ENCODE data around the gene ANKMY1.
"Not testable (repeated sequence)": the region's sequence is repeated elsewhere in the genome, so short reads cannot be mapped to it uniquely, and the experiment has no call there.

DNA sequence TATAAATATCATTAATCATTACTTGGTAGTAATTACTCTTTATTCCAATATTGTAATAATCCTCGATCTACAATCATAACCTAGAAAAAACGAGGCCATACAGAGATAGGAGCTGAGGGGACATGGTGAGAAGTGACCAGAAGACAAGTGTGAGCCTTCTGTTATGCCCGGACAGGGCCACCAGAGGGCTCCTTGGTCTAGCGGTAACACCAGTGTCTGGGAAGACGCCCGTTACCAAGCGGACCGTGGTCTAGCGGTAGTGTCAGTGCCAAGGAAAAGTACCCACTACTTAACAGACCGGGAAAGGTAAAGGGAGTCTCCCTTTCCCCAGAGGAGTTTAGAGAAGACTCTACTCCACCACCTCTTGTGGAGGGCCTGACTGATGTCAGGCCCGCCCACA lies 62.8 kb downstream of the ANKMY1 start:
- TF ChIP-seq, protein P1, sequence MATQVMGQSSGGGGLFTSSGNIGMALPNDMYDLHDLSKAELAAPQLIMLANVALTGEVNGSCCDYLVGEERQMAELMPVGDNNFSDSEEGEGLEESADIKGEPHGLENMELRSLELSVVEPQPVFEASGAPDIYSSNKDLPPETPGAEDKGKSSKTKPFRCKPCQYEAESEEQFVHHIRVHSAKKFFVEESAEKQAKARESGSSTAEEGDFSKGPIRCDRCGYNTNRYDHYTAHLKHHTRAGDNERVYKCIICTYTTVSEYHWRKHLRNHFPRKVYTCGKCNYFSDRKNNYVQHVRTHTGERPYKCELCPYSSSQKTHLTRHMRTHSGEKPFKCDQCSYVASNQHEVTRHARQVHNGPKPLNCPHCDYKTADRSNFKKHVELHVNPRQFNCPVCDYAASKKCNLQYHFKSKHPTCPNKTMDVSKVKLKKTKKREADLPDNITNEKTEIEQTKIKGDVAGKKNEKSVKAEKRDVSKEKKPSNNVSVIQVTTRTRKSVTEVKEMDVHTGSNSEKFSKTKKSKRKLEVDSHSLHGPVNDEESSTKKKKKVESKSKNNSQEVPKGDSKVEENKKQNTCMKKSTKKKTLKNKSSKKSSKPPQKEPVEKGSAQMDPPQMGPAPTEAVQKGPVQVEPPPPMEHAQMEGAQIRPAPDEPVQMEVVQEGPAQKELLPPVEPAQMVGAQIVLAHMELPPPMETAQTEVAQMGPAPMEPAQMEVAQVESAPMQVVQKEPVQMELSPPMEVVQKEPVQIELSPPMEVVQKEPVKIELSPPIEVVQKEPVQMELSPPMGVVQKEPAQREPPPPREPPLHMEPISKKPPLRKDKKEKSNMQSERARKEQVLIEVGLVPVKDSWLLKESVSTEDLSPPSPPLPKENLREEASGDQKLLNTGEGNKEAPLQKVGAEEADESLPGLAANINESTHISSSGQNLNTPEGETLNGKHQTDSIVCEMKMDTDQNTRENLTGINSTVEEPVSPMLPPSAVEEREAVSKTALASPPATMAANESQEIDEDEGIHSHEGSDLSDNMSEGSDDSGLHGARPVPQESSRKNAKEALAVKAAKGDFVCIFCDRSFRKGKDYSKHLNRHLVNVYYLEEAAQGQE (IDR thresholded peaks at IDR 0.05; ENCODE audit: unreplicated experiment): not testable (repeated sequence)
- TF ChIP-seq, protein P2, sequence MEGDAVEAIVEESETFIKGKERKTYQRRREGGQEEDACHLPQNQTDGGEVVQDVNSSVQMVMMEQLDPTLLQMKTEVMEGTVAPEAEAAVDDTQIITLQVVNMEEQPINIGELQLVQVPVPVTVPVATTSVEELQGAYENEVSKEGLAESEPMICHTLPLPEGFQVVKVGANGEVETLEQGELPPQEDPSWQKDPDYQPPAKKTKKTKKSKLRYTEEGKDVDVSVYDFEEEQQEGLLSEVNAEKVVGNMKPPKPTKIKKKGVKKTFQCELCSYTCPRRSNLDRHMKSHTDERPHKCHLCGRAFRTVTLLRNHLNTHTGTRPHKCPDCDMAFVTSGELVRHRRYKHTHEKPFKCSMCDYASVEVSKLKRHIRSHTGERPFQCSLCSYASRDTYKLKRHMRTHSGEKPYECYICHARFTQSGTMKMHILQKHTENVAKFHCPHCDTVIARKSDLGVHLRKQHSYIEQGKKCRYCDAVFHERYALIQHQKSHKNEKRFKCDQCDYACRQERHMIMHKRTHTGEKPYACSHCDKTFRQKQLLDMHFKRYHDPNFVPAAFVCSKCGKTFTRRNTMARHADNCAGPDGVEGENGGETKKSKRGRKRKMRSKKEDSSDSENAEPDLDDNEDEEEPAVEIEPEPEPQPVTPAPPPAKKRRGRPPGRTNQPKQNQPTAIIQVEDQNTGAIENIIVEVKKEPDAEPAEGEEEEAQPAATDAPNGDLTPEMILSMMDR (conservative IDR thresholded peaks at IDR 0.05; ENCODE audit: low read depth in 2 of 2): peak; percentile 55 to 56
- TF ChIP-seq NANOG (IDR thresholded peaks at IDR 0.05; ENCODE audit: borderline replicate concordance); JUNB (IDR thresholded peaks at IDR 0.05; ENCODE audit: unreplicated experiment): not testable (repeated sequence)
